MCF 10A (cell line): ENCODE data around the gene DRAP1. TPM values are rescaled to one million over a fixed set of nuclear protein-coding genes. Genes with fewer than 3 reads are reported as not detected.

Experiments
- BruUV-seq: library from RNA; stranded (reverse); fragments of 400-500 nt; replicated peaks from 2 replicates; lab custom pipeline; 2021; lab: Mats Ljungman, UMichigan
- CTCF ChIA-PET: fragments of 300-600 bp; sonication (Branson Sonifier 250); formaldehyde crosslinking; extraction: SDS; loops from one replicate; lab custom pipeline; 2021; ENCODE audit warnings: antibody characterized with exemption, inconsistent platforms; lab: Yijun Ruan, JAX
- POLR2A ChIA-PET: fragments of 300-600, 350-650 bp; sonication (Branson Sonifier 250); formaldehyde crosslinking; extraction: SDS; loops from one replicate; lab custom pipeline; 2020; ENCODE audit warnings: antibody characterized with exemption, inconsistent platforms; lab: Yijun Ruan, JAX
- DNase-seq: peaks from one replicate; pipeline ENCODE4 v3.0.0-alpha.2; 2018; ENCODE audit not compliant: unreplicated experiment
- H3K27ac Mint-ChIP-seq: one replicate; pipeline ENCODE4 v1.8.0; 2022; ENCODE audit warnings: mild to moderate bottlenecking, low read depth, mixed read lengths; ENCODE audit not compliant: unreplicated experiment
- H3K27me3 Mint-ChIP-seq: one replicate; pipeline ENCODE4 v1.8.0; 2022; ENCODE audit warnings: mixed read lengths; ENCODE audit not compliant: insufficient read depth, unreplicated experiment
- H3K36me3 Mint-ChIP-seq: one replicate; pipeline ENCODE4 v1.8.0; 2022; ENCODE audit warnings: mild to moderate bottlenecking, moderate library complexity, mixed read lengths; ENCODE audit not compliant: insufficient read depth, unreplicated experiment
- H3K4me1 Mint-ChIP-seq: one replicate; pipeline ENCODE4 v1.8.0; 2022; ENCODE audit warnings: mixed read lengths; ENCODE audit not compliant: insufficient read depth, unreplicated experiment
- H3K4me3 Mint-ChIP-seq: one replicate; pipeline ENCODE4 v1.8.0; 2022; ENCODE audit warnings: mild to moderate bottlenecking, moderate library complexity, mixed read lengths; ENCODE audit not compliant: unreplicated experiment
- H3K9me3 Mint-ChIP-seq: one replicate; pipeline ENCODE4 v1.8.0; 2022; ENCODE audit warnings: mixed read lengths; ENCODE audit not compliant: unreplicated experiment
- intact Hi-C: fragments of 100-400 bp; cut with micrococcal nuclease; formaldehyde crosslinking; loops from 2 replicates; pipeline ENCODE4 v1.14.1; 2022
- total RNA-seq: library from RNA; stranded (reverse); gene quantifications from 2 replicates; pipeline ENCODE4 v1.2.3, GENCODE V29; 2022
- TF ChIP-seq, protein P1 (sequence below): fragments of 200-600 bp; IDR thresholded peaks from one replicate; pipeline ENCODE4 v1.8.0; 2022; ENCODE audit warnings: antibody characterized with exemption, mild to moderate bottlenecking; ENCODE audit not compliant: unreplicated experiment

Gene DRAP1
- total RNA-seq, 1 experiment from 2014 or later: 167 TPM

DNA sequence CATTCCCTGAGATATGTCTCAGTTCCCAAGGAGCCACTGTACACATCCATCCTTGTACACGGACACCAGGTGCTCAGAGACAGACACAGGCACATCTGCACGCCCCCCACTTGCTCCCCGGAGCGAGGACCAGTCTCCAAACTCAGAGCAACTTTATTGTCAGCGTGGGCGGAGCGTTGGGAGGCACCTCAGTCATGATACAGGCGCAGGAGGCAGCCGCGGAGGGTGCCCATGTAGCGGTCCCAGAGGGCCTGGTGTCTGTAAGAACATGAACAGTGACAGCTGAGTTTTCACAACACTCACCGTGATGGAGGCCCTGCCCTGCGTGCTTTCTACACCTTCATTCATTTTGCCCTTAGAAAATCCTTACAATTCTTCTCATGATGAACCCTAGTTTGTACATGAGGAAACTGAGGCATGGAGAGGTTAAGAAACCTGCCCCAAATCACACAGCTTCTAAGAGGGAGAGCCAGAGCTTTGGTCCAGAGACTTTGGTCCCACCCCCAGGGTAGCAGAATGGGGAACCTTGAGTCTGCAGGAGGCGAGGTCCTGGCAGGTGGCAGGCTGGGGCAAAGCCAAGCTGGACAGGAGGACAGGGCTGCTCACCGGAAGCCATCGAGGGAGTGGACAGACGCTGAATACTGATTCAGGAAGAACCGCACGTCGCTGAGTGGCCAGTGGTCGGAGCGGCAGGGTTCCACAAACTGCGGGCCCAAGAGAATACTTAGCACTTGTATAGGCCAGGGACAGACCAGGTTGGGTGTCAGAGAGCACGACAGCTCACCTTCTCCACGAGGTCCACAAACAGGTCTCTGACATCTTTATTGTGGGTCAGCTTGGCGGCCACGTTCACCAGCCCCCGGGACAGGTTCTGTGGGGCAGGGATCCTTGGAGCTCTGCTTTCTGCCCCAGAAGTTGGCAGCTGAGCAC lies 35.2 kb upstream of the DRAP1 start:
- Mint-ChIP-seq H3K27me3 (no peaks in the 10 kb centered on the region), H3K4me3 (no peak overlapping the region), H3K36me3 (peaks cover 32% of the 10 kb centered on the region), H3K27ac (peak overlapping the region; percentile 22), H3K9me3 (no peaks in the 10 kb centered on the region), H3K4me1 (peaks cover 5% of the 10 kb centered on the region)
- TF ChIP-seq, protein P1, sequence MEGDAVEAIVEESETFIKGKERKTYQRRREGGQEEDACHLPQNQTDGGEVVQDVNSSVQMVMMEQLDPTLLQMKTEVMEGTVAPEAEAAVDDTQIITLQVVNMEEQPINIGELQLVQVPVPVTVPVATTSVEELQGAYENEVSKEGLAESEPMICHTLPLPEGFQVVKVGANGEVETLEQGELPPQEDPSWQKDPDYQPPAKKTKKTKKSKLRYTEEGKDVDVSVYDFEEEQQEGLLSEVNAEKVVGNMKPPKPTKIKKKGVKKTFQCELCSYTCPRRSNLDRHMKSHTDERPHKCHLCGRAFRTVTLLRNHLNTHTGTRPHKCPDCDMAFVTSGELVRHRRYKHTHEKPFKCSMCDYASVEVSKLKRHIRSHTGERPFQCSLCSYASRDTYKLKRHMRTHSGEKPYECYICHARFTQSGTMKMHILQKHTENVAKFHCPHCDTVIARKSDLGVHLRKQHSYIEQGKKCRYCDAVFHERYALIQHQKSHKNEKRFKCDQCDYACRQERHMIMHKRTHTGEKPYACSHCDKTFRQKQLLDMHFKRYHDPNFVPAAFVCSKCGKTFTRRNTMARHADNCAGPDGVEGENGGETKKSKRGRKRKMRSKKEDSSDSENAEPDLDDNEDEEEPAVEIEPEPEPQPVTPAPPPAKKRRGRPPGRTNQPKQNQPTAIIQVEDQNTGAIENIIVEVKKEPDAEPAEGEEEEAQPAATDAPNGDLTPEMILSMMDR: no peak
- CTCF ChIA-PET: interaction anchor here (0.6 to 9.0 kb wide), 42 partner anchors 8 to 1015 kb away, joined by 3 to 203 read pairs (median 4); partner anchors contain the start of genes KAT5, MUS81 and SART1
- BruUV-seq: no TSS peak
- POLR2A ChIA-PET: interaction anchor here (0.6 to 9.9 kb wide), 9 partner anchors 10 to 172 kb away, joined by 3 to 181 read pairs (median 4); partner anchors contain the start of genes C11orf68, CFL1, KAT5 and MUS81
- intact Hi-C loops: loop anchor here (1.0 kb wide), 2 partner anchors 105 to 173 kb away; no protein-coding TSS in a partner anchor
- no peak for DNase-seq

- Mint-ChIP-seq H3K4me1 (peaks cover 11% of the 10 kb centered on the region), H3K4me3 (no peak overlapping the region), H3K9me3 (no peaks in the 10 kb centered on the region), H3K27me3 (no peaks in the 10 kb centered on the region), H3K27ac (peak overlapping the region; percentile 22), H3K36me3 (peaks cover 33% of the 10 kb centered on the region)
- TF ChIP-seq, protein P1: peak; percentile 98
- no TSS peak for BruUV-seq
- intact Hi-C loops: loop anchor here (1.0 kb wide), 2 partner anchors 105 to 173 kb away; no protein-coding TSS in a partner anchor
- ChIA-PET POLR2A (interaction anchor here (0.6 to 9.9 kb wide), 9 partner anchors 11 to 173 kb away, joined by 3 to 181 read pairs (median 4); partner anchors contain the start of genes C11orf68, CFL1, KAT5 and MUS81), CTCF (interaction anchor here (0.5 to 9.0 kb wide), 46 partner anchors 8 to 1016 kb away, joined by 3 to 203 read pairs (median 4); partner anchors contain the start of genes KAT5, MUS81 and SART1)
- DNase-seq: peak; percentile 77
Observed at GRCh38 chr11:65884716-65885092, 34.5 kb upstream of the DRAP1 start.

DNA sequence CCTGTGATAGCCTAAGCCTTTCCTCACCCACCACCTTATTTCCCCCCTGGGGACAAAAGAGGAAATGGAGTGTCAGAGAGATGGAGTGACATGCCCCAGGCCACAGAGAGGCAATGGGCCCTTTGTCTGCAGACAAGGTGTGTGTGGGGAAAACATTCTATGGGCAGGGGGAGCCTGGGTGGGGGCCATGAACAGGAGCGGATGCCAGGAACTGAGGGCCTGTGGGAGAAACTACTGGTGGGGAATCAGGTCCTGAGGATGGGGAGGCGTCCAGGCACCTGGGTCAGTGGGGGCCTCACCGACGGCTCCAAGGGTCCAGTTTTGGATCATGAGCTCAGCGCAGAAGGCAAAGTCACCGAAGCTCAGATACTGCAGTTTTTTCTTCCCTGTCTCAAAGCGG lies 34.0 kb upstream of the DRAP1 start:
- Mint-ChIP-seq H3K27me3 (no peaks in the 10 kb centered on the region), H3K9me3 (no peaks in the 10 kb centered on the region), H3K27ac (no peak overlapping the region), H3K4me1 (peaks cover 17% of the 10 kb centered on the region), H3K4me3 (no peak overlapping the region), H3K36me3 (peaks cover 36% of the 10 kb centered on the region)
- CTCF ChIA-PET: interaction anchor here (0.5 to 9.0 kb wide), 41 partner anchors 7 to 1017 kb away, joined by 3 to 203 read pairs (median 4); partner anchors contain the start of genes KAT5, MUS81 and SART1
- POLR2A ChIA-PET: interaction anchor here (1.0 to 9.9 kb wide), 6 partner anchors 11 to 103 kb away, joined by 3 to 181 read pairs (median 6); partner anchors contain the start of genes C11orf68, CFL1 and MUS81
- DNase-seq: no peak
- intact Hi-C loops: no loop called here
- TF ChIP-seq, protein P1: no peak
- no TSS peak for BruUV-seq
